ENCODE data around the gene GALNT10.

The GALNT10 gene

DNA sequence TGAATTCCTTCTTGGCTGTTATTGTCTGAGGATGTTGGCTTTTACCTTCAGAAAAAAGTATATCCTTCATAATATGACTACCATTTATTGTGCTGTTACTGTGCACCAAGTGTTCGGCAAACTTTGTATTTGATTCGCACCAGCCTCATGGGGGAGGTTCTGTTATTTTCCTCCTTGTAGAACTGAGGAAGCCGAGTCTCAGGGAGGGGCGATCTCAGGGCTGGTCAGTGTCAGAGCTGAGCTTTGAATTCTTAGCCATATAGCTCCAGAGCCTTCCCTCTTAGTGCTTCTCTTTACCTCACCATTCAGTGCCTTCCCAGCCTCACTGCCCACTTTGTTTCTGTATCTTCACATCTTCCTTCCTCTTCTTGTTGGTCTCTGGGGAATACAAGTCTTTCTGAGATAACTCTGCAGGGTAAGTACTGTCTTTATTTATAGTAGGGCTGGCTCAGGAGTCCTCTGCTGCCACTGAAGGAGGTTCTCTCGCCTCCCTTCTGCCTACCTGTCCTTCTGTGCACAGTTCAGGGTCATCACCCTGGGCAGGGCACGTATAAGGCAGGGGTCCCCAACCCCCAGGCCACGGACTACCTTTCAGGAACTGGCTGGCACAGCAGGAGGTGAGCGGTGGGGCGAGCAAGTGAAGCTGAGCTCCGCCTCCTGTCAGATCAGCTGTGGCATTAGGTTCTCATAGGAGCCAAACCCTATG is 48.4 kb downstream of the GALNT10 start:
- DNase-seq, result no peak

DNA sequence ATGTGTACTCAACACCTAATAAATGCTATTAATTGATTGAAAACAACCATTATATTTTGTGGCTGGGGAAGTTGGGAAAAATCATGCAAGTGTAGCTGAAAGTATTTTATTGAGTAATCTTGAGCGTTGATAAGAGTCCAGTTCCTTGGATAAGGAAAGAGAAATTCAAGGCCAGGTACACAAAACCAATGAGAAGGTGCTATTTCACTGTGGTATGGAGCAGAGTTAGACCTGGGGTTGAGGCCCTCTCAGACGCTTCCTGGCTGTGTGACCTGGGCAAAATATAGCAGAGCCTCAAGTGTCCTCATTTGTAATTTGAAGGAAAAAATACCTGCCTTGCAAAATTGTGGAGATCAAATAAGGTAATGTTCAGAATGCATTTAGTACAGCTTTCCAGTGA is 50.1 kb downstream of the GALNT10 start:
- DNase-seq, result no peak

DNA sequence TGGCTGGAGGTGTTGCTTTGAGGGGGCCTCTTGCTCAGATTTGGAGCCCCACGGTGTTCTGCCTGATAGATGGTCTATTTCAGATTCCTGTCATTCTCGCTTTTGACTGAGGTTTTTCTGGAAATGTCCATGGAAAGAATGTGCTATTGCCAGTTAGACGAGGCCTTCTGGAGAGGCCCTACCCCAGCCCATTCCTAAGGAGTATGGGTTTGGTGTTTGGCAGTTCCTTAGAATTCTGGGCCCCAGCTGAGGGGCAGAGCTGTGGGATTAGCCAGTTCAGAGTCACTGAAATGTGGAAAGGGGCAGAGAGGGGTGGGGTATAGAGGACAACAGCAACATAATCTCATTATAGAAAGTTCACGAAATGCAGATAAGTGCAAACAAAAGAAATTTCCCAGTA is 50.5 kb downstream of the GALNT10 start:
- no peak for DNase-seq

DNA sequence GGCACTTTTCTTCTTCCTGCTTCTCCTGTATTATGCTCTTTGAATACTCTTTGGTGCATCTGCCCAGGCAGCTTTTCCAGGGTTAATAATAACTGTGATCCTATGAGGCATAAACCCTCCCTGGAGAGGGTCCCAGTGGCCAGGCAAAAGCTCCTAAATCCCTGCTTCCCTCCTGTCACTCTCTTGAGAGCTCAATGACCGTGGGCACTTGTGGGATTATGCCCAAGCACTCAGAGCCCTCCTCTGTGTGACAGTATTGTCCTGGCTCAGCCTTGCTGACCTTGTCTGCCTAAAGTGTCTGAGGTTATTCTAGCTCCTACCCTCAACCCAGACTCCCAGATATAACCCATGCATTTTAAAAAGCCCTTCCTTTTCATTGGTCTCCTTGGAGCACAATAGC is 51.9 kb downstream of the GALNT10 start:
- DNase-seq, result no peak

DNA sequence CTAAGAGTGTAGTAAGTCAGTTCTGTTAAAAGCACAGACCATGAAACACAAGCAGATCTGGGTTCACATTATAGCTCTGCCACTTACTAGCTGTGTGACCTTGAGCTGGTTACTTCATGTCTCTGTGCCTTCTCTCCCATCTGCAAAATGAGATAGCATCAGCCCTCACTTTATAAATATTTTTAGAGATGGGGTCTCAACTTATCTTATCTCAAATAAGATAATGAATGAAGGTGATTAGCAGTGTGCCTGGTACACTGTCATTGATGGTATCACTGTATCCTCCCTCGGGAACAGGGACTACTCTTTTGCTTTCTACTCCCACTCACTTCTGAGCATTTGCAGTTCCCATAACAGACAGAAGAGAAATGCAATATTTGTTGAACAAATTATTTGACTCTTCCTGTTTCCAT is 52.4 kb downstream of the GALNT10 start:
- DNase-seq, result no peak

DNA sequence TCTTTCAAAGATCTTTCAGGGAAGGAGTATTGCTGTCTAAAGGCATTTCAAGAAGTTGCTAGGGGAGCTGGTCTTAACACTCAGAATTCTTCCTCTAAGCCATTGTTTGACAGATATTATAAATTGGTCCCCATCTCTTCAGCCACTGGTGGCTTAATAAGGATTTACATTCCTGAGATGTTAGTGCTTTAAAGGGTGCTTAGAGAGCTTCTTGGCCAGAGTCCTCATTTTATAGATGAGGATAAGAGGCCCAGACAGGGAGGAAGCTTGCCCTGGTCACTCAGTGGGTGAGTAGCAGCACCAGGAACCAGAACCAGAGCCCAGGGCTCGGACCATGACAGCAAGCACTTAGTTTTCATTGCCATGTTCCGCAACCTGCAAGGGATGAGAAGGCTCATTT is 53.2 kb downstream of the GALNT10 start:
- DNase-seq, result no peak

DNA sequence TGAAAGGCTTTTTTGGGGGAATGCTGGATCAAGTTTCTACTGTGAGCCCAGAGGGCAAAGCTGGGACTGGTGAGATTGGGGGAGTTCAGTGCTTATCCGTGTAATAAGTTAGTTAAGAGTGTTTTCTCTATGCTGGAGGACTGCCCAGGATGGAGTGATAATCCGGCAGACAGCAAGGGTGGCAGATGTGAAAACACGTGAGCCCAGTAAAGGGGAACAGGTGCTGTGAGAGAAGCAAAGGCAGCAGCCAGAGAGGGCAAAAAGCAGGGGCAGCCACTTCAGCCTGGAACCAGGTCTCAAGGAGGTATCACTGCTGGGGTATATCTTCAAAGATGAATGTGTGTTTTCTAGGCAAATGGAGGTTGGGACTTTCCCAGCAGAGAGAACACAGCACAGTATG is 53.9 kb downstream of the GALNT10 start:
- no peak for DNase-seq

DNA sequence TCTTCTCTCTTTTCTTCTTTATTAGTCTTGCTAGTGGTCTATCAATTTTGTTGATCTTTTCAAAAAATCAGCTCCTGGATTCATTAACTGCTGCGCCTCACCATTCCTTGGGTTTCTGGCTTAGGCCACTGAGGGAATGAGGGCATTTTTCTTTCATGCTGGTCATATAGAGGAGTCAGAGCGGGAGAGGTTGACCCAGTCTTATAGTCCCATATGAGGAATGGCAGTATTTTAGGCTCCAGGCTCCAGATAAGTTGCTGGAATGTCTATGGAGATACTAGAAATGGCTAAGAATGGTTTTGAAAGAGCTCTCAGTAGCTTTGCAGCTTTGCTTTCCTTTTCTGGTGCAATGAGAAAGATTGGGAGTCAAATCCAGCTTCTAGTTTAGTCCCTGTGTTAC is 58.2 kb downstream of the GALNT10 start:
- no peak for DNase-seq

DNA sequence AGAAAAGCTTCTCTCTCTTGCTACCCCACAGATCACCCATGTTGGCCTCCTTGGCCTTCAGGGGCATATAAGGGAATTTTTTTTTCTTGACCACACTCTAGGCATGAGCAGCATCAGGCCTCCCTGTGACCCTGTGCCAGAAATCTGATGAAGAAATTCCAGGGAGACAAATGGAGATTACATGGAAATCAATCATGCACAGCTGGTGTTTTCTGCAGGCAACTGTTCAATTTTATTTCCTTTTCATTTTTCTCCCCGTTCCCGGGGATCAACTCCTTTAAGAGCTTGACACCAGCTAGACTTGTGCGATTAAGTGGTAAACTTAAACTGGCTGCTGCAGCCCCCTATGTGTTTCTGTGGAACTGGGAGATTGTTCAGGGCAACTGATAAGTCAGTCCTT is 59.3 kb downstream of the GALNT10 start:
- DNase-seq, result no peak

DNA sequence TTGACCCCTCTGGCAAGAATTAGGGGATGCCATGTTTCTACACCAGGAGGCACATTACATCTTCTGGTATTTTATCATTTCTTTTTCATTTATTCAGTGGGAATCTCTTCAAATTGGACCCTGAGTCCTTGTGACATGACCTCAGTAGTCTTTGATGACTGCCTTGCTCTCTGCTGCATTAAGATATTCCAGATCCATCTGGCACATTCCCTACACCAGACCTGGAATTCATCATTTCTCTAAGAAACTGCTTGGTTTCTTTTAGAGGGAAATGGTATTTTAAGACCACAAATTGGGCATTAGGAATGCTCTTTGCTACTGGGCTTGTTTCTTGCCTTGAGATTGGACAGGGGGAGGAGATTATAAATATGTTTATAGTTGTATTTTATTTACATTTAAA is 61.0 kb downstream of the GALNT10 start:
- no peak for DNase-seq

DNA sequence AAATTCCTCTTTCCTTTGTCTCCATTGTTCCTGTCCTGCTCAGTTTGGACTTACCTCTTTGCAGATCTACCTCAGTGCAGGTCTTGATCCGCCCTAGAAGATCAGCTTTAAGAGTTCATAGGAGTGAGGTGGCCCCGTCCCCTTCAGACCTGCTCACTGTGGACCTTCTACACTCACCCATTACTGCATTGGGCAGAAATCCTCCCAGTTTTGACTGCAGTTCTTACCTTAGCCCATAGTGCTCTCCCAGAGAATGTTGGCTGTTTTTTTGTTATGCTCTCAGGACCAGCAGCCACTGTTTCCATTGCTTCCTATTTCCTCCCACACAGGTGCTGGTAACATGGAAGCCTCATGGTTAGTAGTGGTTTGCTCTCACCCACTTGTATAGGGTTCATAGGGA is 63.3 kb downstream of the GALNT10 start:
- no peak for DNase-seq

DNA sequence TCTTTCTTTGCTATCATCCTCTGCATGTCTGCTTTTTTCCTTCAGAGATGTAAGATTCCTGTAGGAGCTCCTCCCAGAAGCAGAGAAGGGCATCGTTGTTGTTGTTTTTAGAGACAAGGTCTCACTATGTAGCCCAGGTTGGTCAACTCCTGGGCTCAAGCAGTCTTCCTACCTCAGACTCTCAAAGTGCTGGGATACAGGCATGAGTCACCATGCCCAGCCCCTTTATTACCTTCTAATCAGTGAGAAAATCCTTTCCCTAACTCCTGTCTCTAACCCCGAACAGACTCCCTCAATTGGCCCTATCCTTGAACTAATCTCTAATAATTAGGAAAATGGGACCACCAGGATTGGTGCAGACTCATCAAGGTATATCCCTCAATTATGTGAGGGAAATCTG is 64.4 kb downstream of the GALNT10 start:
- no peak for DNase-seq

DNA sequence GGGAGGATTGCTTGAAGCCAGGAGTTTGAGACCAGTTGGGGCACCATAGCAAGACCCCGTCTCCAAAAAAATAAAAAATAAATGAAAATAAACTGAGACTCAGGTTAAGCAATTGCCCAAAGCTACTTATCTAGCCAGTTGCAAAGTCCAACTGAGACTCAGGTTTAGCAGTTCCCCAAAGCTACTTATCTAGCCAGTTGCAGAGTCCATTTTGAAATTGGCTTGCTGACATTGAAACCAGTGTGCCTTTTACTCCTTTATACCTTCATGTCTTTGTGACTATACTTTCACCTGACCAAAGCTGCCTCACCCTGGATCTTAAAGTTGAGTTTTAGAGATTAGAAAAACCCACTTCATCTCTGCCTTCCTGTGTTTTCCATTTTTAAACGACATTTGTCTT is 66.5 kb downstream of the GALNT10 start:
- no peak for DNase-seq

DNA sequence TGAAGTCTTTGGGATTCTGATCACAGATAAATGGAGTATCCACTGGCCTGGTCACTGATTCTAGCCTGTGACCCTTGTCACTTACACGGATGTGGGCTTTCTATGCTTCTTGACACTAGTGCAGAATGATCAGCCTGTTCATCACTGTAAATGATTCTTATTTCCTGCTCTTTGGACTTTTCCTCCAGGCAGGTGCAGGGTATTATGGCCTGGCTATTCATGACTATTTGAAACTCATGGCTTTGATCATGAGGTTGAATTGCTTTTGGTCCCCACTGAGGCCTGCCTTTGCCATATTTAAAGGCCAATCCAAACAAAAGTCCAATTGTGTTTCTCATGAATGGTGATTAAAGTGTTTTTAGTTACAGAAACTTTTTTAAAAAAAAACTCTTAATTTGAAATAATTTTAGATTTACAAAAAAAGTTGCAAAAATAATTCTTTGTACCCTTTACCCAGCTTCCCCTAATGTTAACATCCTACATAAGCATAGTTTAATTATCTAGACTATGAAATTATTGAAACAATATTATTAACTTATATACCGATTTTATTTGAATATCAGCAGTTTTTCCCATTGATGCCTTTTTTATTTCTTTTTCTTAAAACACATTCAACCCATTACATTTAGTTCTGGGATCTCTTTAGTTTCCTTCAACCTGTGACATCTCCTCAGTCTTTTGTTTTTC is 68.1 kb downstream of the GALNT10 start:
- no peak for DNase-seq

DNA sequence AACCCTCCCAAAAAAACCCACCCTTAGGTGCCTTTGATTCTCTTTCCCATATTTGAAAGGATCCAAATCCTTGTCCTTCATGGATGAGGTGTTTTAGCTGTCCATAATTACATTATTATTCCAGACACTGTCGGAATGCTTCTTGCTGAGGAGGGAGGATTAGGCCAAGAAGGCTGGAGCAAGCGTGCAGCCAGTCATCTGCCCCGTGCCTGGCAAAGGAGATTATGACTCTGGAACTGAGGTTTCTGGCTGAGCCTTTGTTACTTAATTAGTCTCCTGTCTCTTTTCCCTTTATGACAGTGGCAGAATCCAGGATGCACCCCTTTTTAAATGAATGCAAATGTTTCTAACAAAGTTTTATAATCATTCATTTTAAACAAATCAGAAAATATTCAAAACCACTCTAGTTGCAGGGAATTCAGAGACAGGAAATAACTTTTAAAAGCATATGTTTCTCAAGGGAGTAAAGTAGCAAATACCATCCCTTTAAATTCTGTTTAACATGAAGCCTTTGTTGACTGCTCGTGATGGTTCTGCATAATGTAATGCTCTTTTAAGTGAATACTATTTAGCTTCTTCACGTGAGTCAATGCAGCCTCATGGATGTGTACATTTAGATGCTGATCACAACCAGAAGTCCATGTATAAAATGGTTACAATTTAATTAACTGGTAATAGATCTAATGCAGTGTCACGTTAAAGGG is 69.8 kb downstream of the GALNT10 start:
- DNase-seq, result no peak

DNA sequence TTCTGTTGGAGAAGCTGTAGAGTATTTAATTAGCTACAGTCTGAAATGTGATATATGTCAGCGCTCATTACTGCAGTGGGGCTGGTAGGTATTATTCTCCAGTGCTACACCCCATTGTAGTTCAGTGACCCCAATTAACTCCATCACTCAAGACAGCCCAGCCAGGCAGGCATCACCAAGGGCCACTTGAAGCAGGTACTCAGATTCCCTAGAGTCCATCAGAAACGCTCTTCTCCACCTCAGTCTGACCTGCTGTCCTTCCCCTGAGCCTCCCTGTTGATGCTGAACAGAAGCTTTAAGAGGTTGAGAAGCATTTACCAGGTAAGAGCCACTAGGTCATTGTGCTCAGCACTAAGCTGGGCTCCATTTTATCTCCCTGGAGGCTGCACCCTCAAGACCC is 71.8 kb downstream of the GALNT10 start:
- no peak for DNase-seq

DNA sequence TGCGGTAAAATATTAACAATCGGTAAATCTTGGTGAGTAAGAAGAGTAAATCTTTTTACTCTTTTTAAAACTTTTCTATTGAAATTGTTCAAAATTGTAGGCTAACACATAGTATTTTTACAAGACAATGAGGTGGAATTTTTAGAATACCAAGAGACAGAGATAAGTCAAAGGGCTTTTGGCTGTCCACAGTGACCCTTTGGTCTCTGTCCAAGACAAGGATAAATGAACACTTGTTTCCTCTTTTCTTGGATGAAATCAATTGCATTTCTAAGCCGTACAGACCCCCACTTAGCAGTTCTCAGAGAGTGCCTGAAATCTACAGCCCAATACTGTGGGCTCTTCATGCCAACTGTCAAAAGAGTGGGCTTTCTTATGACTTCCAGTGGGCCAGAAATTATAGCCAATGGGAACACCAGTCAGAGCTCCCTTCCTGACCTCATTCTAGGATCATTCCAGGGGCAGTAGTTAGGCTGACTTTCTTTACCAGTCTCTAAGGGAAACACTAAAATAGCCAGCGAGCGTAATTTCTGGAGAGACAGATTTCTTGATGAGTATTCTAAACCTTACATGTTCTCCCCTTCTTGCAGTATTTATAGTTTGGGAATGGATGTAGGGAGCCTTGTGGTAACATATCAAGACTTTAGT is 74.1 kb downstream of the GALNT10 start:
- DNase-seq, result no peak

DNA sequence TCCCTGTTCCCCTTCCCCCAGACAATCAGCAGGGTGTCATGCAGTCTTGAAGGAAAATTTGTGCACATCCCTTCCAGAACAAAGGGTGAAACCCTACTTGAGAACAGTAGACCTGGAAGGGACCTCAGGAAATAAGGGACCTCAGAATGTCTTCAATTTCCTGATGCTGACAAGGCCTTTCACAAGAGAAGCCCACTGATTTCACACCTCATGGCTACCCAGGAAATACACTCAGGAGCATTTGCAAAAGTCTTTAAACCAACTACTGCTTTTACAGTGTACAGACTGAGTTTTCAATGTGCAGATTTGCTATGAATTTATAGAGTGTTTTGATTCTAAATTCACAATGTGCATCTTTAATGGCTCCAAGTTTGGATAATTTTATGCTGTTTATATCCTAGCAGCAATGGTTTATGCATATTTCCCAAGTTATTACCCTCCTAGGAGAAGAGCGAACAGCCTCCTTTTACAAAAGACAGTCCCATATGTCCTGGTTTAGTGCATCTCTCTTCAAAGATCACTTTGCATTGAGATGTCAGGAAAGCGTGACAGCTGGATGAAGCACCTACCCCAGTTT is 74.8 kb downstream of the GALNT10 start:
- DNase-seq, result no peak

DNA sequence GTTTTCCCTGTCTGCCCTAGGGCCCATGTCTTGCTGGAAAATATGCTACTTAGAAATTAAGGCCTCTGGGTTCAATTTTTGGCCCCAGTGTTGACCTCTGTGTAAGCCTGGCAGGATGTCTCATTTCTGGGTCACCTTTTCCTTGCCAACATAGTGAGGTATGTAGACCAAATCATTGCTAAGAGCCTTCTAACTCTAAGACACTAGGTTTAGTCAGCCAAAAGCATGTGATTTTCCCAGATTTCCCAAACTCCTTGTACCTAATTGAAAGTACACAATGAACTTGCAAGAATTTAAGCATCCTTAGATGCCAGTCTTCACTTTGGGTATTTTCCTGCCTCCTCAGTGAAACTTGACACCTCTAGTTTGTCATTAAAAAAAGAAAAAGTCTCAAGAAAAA is 77.0 kb downstream of the GALNT10 start:
- no peak for DNase-seq

DNA sequence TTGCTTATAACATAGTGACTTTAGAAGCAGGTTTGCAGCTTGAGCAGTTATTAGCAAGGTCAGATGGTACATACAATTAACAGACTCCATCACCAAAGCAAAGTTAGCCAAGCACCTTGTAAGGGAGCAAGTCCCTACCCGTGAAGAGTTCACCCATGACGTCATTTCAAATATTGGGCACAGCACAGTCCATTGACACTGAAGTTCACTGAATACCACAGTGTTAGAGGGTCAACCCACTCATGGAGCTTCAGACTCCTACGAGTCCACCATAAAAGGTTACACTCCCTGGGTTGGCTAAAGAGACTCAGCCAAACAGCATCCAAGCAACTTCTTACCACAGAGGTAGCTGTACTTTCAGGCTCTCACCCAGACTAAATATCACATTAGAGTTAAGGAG is 77.5 kb downstream of the GALNT10 start:
- no peak for DNase-seq

DNA sequence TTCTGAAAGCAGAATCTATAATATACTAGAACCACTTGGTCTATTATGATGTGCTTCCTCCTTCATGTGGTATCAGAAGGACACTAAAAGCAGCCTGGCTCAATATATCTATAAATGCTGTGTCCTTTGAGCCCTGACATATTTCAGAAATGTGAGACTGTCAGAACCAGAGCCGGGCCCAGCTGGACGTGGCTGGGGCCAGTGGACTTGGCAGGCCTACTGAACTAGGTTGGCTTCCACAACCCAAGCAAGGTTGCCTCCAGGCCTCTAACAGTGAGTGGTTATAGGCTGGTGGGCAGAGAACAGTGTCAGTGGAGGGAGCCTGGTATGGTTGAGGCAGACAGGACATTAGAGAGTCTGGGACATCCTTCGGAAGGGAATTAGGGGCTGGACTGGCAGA is 78.9 kb downstream of the GALNT10 start:
- no peak for DNase-seq

DNA sequence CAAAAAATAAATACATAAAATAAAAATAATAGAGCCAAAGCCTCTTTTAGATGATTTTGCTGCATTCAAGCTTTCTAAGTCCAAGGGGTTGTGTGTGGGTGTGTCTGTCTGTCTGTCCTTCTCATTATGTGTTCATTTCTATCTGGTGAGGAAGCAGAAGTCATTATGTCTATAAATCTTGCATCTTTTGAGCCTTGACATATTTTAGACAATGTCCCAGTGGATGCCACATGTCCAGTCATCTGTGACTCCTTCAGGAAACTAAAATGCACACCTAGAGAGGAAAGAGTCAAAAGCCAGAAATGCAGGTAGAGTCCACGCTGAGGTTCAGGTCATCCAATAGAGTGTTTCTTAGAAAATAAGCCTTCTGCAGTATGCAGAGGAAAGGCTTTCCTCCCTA is 80.9 kb downstream of the GALNT10 start:
- no peak for DNase-seq

DNA sequence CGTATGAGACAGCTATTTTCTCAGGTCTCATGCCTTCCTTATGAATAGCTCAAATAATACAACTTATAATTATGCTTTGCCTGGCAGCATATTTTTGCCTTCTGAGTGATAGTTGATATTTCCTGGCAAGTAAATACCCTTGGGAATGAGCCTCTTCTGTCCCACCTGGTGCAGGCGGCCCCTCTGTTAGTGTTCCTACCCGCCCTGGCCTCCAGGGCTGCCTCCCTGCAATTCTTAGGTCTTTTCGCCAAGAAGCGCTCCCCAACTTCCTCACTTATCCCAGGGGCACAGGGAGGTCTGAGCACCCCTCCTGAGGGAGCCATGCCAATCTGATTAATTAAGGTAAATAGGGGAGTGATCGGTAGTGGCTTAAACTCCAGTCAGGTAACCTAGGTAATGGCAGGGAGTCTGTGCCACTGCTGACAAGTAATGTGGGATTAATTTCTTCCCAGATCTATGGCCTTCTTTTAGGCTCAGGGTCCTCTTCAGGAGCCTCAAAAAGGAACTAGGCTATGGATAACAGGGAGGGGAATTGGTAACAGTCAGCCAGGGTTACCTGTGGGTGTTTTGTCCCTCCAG is 81.5 kb downstream of the GALNT10 start:
- no peak for DNase-seq

Measured in CD4-positive, alpha-beta T cell treated with Interferon gamma for 1 hour (primary cell).